OCI-LY7 (cell line): ENCODE data around the gene ANKH. TPM values are rescaled to one million over a fixed set of nuclear protein-coding genes. Genes with fewer than 3 reads are reported as not detected.

Experiments
- BruUV-seq: library from RNA; stranded (reverse); fragments of 400-500 nt; replicated peaks from 2 replicates; lab custom pipeline; 2021; lab: Mats Ljungman, UMichigan
- CTCF ChIA-PET: fragments of 300-600 bp; sonication (Branson Sonifier 250); formaldehyde crosslinking; loops from one replicate; lab custom pipeline; 2022; ENCODE audit warnings: antibody characterized with exemption; ENCODE audit not compliant: unreplicated experiment; lab: Charles Lee
- POLR2A ChIA-PET: fragments of 300-600 bp; sonication (Branson Sonifier 250); formaldehyde crosslinking; loops from one replicate; lab custom pipeline; 2022; ENCODE audit warnings: antibody characterized with exemption; lab: Charles Lee
- DNase-seq: peaks from one replicate; pipeline ENCODE4 v3.0.0-alpha.2; 2015; ENCODE audit warnings: low spot score
- H2AFZ ChIP-seq: fragments of 200-600 bp; sonication (generic), shearing (Covaris generic); 2 replicates; pipeline ENCODE4 v1.6.1; 2014; ENCODE audit warnings: mild to moderate bottlenecking, antibody characterized with exemption, low read length, moderate library complexity
- H3K27ac ChIP-seq: fragments of 200-600 bp; sonication (generic); 2 replicates; pipeline ENCODE4 v1.5.1; 2014; ENCODE audit warnings: mixed run types, low read depth, mild to moderate bottlenecking, moderate library complexity, low read length, inconsistent platforms; ENCODE audit not compliant: poor library complexity, severe bottlenecking
- H3K36me3 ChIP-seq: fragments of 200-600 bp; sonication (generic); 2 replicates; pipeline ENCODE4 v1.6.1; 2014; ENCODE audit warnings: mild to moderate bottlenecking, antibody characterized with exemption, low read length, moderate library complexity, mixed read lengths; ENCODE audit not compliant: insufficient read depth
- H3K4me1 ChIP-seq: fragments of 200-600 bp; sonication (generic); 2 replicates; pipeline ENCODE4 v1.5.1; 2014; ENCODE audit warnings: mild to moderate bottlenecking, low read length; ENCODE audit not compliant: insufficient read depth, poor library complexity, severe bottlenecking
- H3K4me2 ChIP-seq: fragments of 200-600 bp; sonication (generic); 2 replicates; pipeline ENCODE4 v1.6.1; 2014; ENCODE audit warnings: mild to moderate bottlenecking, low read length
- H3K4me3 ChIP-seq: fragments of 200-600 bp; sonication (generic); 2 replicates; pipeline ENCODE4 v1.5.1; 2014; ENCODE audit warnings: mild to moderate bottlenecking, low read depth, low read length; ENCODE audit not compliant: poor library complexity, severe bottlenecking
- H3K79me2 ChIP-seq: fragments of 200-600 bp; sonication (generic); 2 replicates; pipeline ENCODE4 v1.6.1; 2016; ENCODE audit warnings: low read depth, mild to moderate bottlenecking, low read length, moderate library complexity, mixed read lengths; ENCODE audit not compliant: insufficient read depth
- H3K9me2 ChIP-seq: fragments of 200-600 bp; sonication (generic); 2 replicates; pipeline ENCODE4 v1.6.1; 2016; ENCODE audit warnings: mild to moderate bottlenecking, low read length, mixed read lengths; ENCODE audit not compliant: insufficient read depth
- H3K9me3 ChIP-seq: fragments of 200-600 bp; sonication (generic); 2 replicates; pipeline ENCODE4 v1.6.1; 2014; ENCODE audit warnings: mild to moderate bottlenecking, mixed run types, low read length, mixed read lengths
- H4K20me1 ChIP-seq: fragments of 200-600 bp; sonication (generic); 2 replicates; pipeline ENCODE4 v1.6.1; 2014; ENCODE audit warnings: mild to moderate bottlenecking, antibody characterized with exemption, low read length, moderate library complexity, mixed read lengths; ENCODE audit not compliant: insufficient read depth
- CTCF ChIP-seq: fragments of 200-600 bp; sonication (generic); conservative IDR thresholded peaks from 2 replicates; pipeline ENCODE4 v1.5.1; 2014; ENCODE audit warnings: mild to moderate bottlenecking, antibody characterized with exemption, low read length, moderate library complexity, mixed read lengths
- EZH2phosphoT487 ChIP-seq: fragments of 200-600 bp; sonication (generic); IDR thresholded peaks from 2 replicates; pipeline ENCODE4 v1.6.1; 2018; ENCODE audit warnings: low read depth, borderline replicate concordance, mild to moderate bottlenecking, mixed run types, antibody characterized with exemption, low read length, moderate library complexity, mixed read lengths
- intact Hi-C: fragments of 100-400 bp; cut with micrococcal nuclease; formaldehyde crosslinking; loops from one replicate; pipeline ENCODE4 v1.10.0; 2022; ENCODE audit not compliant: unreplicated experiment
- total RNA-seq, 2 experiments: library from RNA; depleted of rRNA in 1 of 2; stranded (reverse); fragments of >200 nt in 1 of 2; shearing (Covaris generic) in 1 of 2; gene quantifications; 2 replicates each; pipeline ENCODE4 v1.2.3, GENCODE V29; 2014 to 2022

Gene ANKH
- total RNA-seq, 2 experiments from 2014 or later, result 23.1 to 80.4 TPM

- ChIA-PET POLR2A (interaction anchor here (0.7 to 1.2 kb wide), 2 partner anchors 11 to 63 kb away, joined by 3 to 5 read pairs; no protein-coding TSS in a partner anchor), CTCF (no interaction called here)
Observed at GRCh38 chr5:14829396-14829795, 42.2 kb downstream of the ANKH start.

GRCh38 chr5:14826714-14827113 lies 44.9 kb downstream of the ANKH start:
- TF ChIP-seq EZH2phosphoT487 (no peak), CTCF (no peak)
- intact Hi-C loops, result no loop called here
- Histone ChIP-seq H2AFZ (no peak overlapping the region), H3K4me1 (no peaks in the 10 kb centered on the region), H3K9me3 (no peaks in the 10 kb centered on the region), H4K20me1 (no peaks in the 10 kb centered on the region), H3K4me3 (no peak overlapping the region), H3K4me2 (no peak overlapping the region), H3K27ac (no peak overlapping the region), H3K36me3 (0 out of 2 replicates have a peak, but pooled peaks cover 3% of the 10 kb centered on the region), H3K79me2 (peaks cover 7% of the 10 kb centered on the region; the same call in 1 of the 2 replicates), H3K9me2 (no peaks in the 10 kb centered on the region)
- BruUV-seq, result no TSS peak
- CTCF ChIA-PET, result no interaction called here
- POLR2A ChIA-PET, result interaction anchor here (0.7 to 0.9 kb wide), 2 partner anchors 43 to 53 kb away, joined by 3 read pairs; no protein-coding TSS in a partner anchor
- DNase-seq, result no peak

More at GRCh38 chr5:14829396-14829795, 42.2 kb downstream of the ANKH start:
- no peak for TF ChIP-seq CTCF
- no peak for TF ChIP-seq EZH2phosphoT487
- H3K79me2 ChIP-seq, result 0 out of 2 replicates have a peak, but pooled peaks cover 4% of the 10 kb centered on the region
- H3K36me3 ChIP-seq, result 0 out of 2 replicates have a peak, but pooled peaks cover 3% of the 10 kb centered on the region
- H3K4me1 ChIP-seq, result no peaks in the 10 kb centered on the region
- no peak overlapping the region for H3K27ac ChIP-seq
- BruUV-seq, result no TSS peak
- H3K9me3 ChIP-seq, result no peaks in the 10 kb centered on the region
- H3K4me3 ChIP-seq, result no peak overlapping the region
- no peak overlapping the region for H2AFZ ChIP-seq
- H3K4me2 ChIP-seq, result no peak overlapping the region
- DNase-seq, result no peak
- H3K9me2 ChIP-seq, result no peaks in the 10 kb centered on the region
- intact Hi-C loops, result no loop called here
- 0 out of 2 replicates have a peak, but pooled peaks cover 6% of the 10 kb centered on the region for H4K20me1 ChIP-seq

- DNase-seq, result no peak
- H3K4me2 ChIP-seq, result no peak overlapping the region
- BruUV-seq, result no TSS peak
- no peaks in the 10 kb centered on the region for H3K4me1 ChIP-seq
- H3K4me3 ChIP-seq, result no peak overlapping the region
- POLR2A ChIA-PET, result interaction anchor here (0.7 kb wide), 2 partner anchors 44 to 577 kb away, joined by 3 read pairs; no protein-coding TSS in a partner anchor
- H4K20me1 ChIP-seq, result peaks cover 4% of the 10 kb centered on the region; the same call in 1 of the 2 replicates
- peaks cover 6% of the 10 kb centered on the region; the same call in 1 of the 2 replicates for H3K79me2 ChIP-seq
- CTCF ChIA-PET, result no interaction called here
- no peaks in the 10 kb centered on the region for H3K9me2 ChIP-seq
- no peak for TF ChIP-seq EZH2phosphoT487
- TF ChIP-seq CTCF, result no peak
- no peak overlapping the region for H3K27ac ChIP-seq
- H3K9me3 ChIP-seq, result no peaks in the 10 kb centered on the region
- no peak overlapping the region for H2AFZ ChIP-seq
- 0 out of 2 replicates have a peak, but pooled peaks cover 3% of the 10 kb centered on the region for H3K36me3 ChIP-seq
- intact Hi-C loops, result no loop called here
Observed at GRCh38 chr5:14825977-14826376, 45.6 kb downstream of the ANKH start.
